Measurements from ENCODE around the gene UBE2G2. TPM values are rescaled to one million over a fixed set of nuclear protein-coding genes. Genes with fewer than 3 reads are reported as not detected.
A peak's percentile ranks its signal among the peaks of the same experiment; 100 is the strongest.

The UBE2G2 gene
- total RNA-seq, 1 donor from 2014 or later = 111 TPM

DNA sequence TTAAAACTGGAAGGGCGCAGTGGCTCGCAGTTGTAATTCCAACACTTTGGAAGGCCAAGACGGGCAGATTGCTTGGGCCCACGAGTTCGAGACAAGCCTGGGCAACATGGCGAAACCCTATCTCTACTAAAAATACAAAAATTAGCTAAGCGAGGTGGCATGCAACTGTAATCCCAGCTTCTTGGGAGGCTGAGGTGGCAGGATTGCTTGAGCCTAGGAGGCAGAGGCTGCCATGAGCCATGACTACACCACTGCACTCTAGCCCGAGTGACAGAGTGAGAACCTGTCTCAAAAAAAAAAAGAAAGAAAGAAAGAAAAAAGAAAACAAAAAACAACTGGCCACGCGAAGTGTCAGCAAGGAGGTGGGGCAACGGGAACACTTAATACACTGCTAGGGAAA lies 6.3 kb downstream of the UBE2G2 start:
- TF ChIP-seq, protein P1, sequence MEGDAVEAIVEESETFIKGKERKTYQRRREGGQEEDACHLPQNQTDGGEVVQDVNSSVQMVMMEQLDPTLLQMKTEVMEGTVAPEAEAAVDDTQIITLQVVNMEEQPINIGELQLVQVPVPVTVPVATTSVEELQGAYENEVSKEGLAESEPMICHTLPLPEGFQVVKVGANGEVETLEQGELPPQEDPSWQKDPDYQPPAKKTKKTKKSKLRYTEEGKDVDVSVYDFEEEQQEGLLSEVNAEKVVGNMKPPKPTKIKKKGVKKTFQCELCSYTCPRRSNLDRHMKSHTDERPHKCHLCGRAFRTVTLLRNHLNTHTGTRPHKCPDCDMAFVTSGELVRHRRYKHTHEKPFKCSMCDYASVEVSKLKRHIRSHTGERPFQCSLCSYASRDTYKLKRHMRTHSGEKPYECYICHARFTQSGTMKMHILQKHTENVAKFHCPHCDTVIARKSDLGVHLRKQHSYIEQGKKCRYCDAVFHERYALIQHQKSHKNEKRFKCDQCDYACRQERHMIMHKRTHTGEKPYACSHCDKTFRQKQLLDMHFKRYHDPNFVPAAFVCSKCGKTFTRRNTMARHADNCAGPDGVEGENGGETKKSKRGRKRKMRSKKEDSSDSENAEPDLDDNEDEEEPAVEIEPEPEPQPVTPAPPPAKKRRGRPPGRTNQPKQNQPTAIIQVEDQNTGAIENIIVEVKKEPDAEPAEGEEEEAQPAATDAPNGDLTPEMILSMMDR (conservative IDR thresholded peaks at IDR 0.05) = no peak
- no peak overlapping the region for H3K27ac Mint-ChIP-seq (ENCODE audit: unreplicated experiment)
- peaks cover 10% of the 10 kb centered on the region for H3K36me3 Mint-ChIP-seq (ENCODE audit: low read depth)
- H3K4me1 Mint-ChIP-seq = peaks cover 26% of the 10 kb centered on the region
- H3K4me3 Mint-ChIP-seq = peak overlapping the region; percentile 16
- no peak for DNase-seq (ENCODE audit: low read depth, low spot score)
- H3K27me3 Mint-ChIP-seq (ENCODE audit: low read depth) = no peaks in the 10 kb centered on the region
- no peaks in the 10 kb centered on the region for H3K9me3 Mint-ChIP-seq

DNA sequence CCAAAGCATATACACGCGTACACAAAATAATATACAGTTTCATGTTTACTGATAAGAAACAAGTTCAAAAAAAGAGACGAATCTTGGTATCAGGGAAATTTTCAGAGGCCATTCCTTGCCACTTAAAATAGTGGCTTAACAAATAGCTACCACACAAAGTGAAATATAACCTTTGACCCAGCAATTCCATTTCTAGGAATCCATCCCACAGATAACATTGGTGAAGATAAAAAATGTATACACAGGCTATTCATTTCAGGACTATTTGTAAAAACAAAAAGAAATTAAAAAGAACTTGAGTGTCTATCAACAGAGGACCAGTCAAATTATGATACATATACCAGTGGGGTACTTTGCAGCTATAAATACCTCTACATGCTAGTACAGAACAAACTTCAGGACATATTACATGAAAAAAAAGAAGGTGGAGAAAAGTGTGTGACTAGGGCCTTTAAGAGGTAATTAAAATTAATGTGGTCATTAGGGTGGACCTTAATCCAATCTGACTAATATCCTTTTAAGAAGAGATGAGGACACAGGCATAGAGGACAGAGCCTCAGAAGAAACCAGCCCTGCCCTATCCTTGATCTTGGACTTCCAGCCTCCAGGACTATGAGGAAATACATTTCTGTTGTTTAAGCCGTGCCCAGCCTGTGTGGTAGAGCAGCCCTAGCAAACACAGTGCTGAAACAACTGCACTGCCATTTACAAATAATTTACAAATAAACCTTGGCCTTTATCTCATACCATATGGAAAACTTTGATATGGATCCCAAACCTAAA lies 7.8 kb downstream of the UBE2G2 start:
- TF ChIP-seq, protein P1 (conservative IDR thresholded peaks at IDR 0.05) = peak; percentile 3
- no peak overlapping the region for H3K27ac Mint-ChIP-seq (ENCODE audit: unreplicated experiment)

DNA sequence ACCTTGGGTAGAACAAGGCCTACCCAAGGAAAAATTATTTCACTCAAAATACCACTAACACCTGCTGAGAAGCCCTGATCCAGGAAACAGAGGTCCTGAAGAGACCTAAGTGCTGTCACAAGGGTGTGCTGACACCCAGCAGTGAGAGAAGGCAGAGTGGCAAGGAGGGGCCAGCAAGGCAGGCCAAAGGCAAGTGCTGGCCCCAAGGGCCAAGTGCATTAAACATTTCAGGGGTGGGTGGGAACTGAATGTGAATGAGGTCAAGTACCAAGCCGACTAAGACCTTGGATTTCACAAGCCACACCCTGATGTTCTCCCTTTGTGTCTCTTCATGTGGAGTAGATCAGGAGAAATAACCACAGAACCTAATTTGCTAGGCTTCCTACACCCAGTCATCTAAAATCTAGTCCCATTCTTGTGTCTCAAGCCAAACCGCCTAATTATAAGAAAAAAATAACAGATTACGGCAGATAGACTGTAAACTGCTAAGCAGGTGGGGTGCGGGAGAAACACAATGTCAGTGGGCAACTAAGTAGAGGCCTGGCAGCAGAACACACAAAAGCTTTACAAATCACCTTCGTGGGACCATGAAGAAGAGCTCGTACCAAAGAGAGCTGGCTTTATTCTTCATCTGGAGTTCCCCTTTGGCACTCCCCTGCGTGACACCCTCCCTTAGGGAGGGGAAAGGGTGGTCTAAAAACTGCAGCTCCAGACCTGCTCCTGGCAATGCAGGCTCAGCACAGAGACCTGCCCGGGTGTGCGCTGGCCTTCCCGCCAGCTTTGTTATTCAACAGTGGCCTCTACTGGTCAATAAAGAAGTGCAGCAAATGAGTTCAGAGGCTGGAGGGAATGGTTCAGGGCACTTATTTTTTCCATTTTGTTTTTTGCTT lies 8.7 kb downstream of the UBE2G2 start:
- peak; percentile 48 for DNase-seq (ENCODE audit: low read depth, low spot score)
- Mint-ChIP-seq H3K4me1 (peaks cover 25% of the 10 kb centered on the region), H3K9me3 (no peaks in the 10 kb centered on the region), H3K4me3 (peak overlapping the region; percentile 29), H3K27ac (ENCODE audit: unreplicated experiment) (no peak overlapping the region), H3K27me3 (ENCODE audit: low read depth) (no peaks in the 10 kb centered on the region), H3K36me3 (ENCODE audit: low read depth) (peaks cover 12% of the 10 kb centered on the region)
- TF ChIP-seq, protein P1 (conservative IDR thresholded peaks at IDR 0.05) = peak; percentile 90

More for the DNA sequence above, 7.8 kb downstream of the UBE2G2 start:
- peaks cover 28% of the 10 kb centered on the region for H3K4me1 Mint-ChIP-seq
- no peaks in the 10 kb centered on the region for H3K9me3 Mint-ChIP-seq
- peak overlapping the region; percentile 29 for H3K4me3 Mint-ChIP-seq
- H3K36me3 Mint-ChIP-seq (ENCODE audit: low read depth) = peaks cover 15% of the 10 kb centered on the region
- no peak for DNase-seq (ENCODE audit: low read depth, low spot score)
- H3K27me3 Mint-ChIP-seq (ENCODE audit: low read depth) = no peaks in the 10 kb centered on the region

DNA sequence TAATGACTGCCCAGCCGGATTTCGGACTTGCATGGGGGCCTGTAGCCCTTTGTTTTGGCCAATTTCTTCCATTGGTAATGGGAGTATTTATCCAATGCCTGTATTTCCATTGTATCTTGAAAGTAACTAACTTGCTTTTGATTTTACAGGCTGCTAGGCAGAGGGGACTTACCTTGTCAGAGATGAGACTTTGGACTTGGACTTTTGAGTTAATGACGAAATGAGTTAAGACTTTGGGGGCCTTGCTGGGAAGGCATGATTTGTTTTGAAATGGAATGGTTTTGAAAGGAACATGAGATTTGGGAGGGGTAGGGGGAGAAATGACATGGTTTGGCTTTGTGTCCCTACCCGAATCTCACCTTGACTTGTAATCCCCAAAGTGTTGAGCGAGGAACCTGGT lies 9.6 kb downstream of the UBE2G2 start:
- TF ChIP-seq, protein P1 (conservative IDR thresholded peaks at IDR 0.05) = no peak
- H3K4me3 Mint-ChIP-seq = no peak overlapping the region
- H3K9me3 Mint-ChIP-seq = no peaks in the 10 kb centered on the region
- no peak overlapping the region for H3K27ac Mint-ChIP-seq (ENCODE audit: unreplicated experiment)
- no peaks in the 10 kb centered on the region for H3K27me3 Mint-ChIP-seq (ENCODE audit: low read depth)
- H3K36me3 Mint-ChIP-seq (ENCODE audit: low read depth) = peaks cover 11% of the 10 kb centered on the region
- no peak for DNase-seq (ENCODE audit: low read depth, low spot score)
- peaks cover 25% of the 10 kb centered on the region for H3K4me1 Mint-ChIP-seq

DNA sequence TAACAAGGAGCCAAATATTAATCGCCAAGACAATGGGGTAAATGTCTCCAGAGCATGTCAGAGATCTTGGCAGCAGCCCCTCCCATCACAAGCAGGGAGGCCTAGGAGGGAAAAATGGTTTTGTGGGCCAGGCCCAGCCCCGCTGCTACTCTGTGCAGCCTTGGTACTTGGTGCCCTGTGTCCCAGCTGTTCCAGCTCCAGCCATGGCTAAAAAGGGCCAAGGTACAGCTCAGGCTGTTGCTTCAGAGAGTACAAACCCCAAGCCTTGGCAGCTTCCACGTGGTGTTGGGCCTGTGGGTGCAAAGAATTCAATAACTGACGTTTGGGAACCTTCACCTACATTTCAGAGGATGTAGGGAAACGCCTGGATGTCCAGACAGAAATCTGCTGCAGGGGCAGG lies 10.4 kb downstream of the UBE2G2 start:
- Mint-ChIP-seq H3K36me3 (ENCODE audit: low read depth) (peaks cover 9% of the 10 kb centered on the region), H3K4me1 (peaks cover 25% of the 10 kb centered on the region), H3K27ac (ENCODE audit: unreplicated experiment) (no peak overlapping the region), H3K4me3 (no peak overlapping the region), H3K9me3 (no peaks in the 10 kb centered on the region), H3K27me3 (ENCODE audit: low read depth) (no peaks in the 10 kb centered on the region)
- TF ChIP-seq, protein P1 (conservative IDR thresholded peaks at IDR 0.05) = no peak
- DNase-seq (ENCODE audit: low read depth, low spot score) = no peak
